Adrenal gland (tissue), 5 donors: ENCODE measurements around the gene PPP2R5D.

Source experiments
- POLR2A ChIP-seq, 2 donors: fragments of 450-650 bp; IDR thresholded peaks; one replicate each; pipeline ENCODE4 v1.6.1; 2017; ENCODE audit warnings: antibody characterized with exemption in 2 of 2, mild to moderate bottlenecking in 2 of 2, moderate library complexity in 1 of 2
- TF ChIP-seq, protein P1 (sequence below), 6 experiments: fragments of 450-650 bp in 4 of 6; fragments of 200-600 bp in 2 of 6; sonication (generic) in 1 of 6; IDR thresholded peaks; 1 replicate in 5 of 6; 2 replicates in 1 of 6; pipeline versions ENCODE4 v1.5.1 to v1.8.0; 2016 to 2021; ENCODE audit warnings: antibody characterized with exemption in 6 of 6, mild to moderate bottlenecking in 2 of 6, moderate library complexity in 1 of 6
- donor health status: DM: no; HTN: no; CAD: no.

DNA sequence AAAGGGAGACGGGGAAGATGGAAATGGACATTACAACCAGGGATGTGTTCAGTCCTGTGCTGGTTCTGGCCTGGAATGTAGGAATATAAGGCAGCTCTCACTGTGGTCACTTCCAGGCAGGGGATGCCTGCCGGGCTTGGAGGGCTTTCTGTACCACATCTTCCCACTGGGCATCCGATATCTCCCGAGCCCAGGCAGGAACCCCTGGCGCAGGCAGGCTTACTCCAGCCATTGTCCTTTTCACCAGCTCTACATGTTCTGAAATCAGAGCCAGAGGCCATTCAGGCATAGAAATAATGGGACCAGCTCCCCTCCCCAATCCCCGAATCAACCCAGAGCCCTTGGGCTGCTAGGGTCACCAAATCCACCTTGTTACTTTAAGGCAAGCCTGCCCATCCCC, 28.0 kb downstream of the PPP2R5D start:
- TF ChIP-seq, protein P1, sequence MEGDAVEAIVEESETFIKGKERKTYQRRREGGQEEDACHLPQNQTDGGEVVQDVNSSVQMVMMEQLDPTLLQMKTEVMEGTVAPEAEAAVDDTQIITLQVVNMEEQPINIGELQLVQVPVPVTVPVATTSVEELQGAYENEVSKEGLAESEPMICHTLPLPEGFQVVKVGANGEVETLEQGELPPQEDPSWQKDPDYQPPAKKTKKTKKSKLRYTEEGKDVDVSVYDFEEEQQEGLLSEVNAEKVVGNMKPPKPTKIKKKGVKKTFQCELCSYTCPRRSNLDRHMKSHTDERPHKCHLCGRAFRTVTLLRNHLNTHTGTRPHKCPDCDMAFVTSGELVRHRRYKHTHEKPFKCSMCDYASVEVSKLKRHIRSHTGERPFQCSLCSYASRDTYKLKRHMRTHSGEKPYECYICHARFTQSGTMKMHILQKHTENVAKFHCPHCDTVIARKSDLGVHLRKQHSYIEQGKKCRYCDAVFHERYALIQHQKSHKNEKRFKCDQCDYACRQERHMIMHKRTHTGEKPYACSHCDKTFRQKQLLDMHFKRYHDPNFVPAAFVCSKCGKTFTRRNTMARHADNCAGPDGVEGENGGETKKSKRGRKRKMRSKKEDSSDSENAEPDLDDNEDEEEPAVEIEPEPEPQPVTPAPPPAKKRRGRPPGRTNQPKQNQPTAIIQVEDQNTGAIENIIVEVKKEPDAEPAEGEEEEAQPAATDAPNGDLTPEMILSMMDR (IDR thresholded peaks at IDR 0.05): no peak
- TF ChIP-seq POLR2A (IDR thresholded peaks at IDR 0.05): no peak
